SK-MEL-5 (cell line): ENCODE data around the gene PCSK5. TPM values are rescaled to one million over a fixed set of nuclear protein-coding genes. Genes with fewer than 3 reads are reported as not detected.
"Not testable (repeated sequence)": the region's sequence is repeated elsewhere in the genome, so short reads cannot be mapped to it uniquely, and the experiment has no call there.

ENCODE experiments used
- DNase-seq: peaks from one replicate; pipeline ENCODE4 v3.0.0-alpha.2; 2016; ENCODE audit warnings: low read depth, low spot score
- in situ Hi-C: cut with HindIII; loops from 2 replicates; pipeline ENCODE4 v1.10.0; 2016; ENCODE audit warnings: low sequenced_read_pairs, high pct_unique_total_duplicates, low pct_unique_long_range_greater_than_20kb
- total RNA-seq: library from RNA; depleted of rRNA; stranded (reverse); fragments of >200 nt; shearing (Covaris generic); gene quantifications from 2 replicates; pipeline ENCODE4 v1.2.3, GENCODE V29; 2014

The PCSK5 gene
- total RNA-seq, 1 experiment from 2014 or later = 0.08 TPM

GRCh38 chr9:75878488-75878860 is 12.0 kb upstream of the PCSK5 start:
- DNase-seq = no peak
- in situ Hi-C loops = no loop called here

DNA sequence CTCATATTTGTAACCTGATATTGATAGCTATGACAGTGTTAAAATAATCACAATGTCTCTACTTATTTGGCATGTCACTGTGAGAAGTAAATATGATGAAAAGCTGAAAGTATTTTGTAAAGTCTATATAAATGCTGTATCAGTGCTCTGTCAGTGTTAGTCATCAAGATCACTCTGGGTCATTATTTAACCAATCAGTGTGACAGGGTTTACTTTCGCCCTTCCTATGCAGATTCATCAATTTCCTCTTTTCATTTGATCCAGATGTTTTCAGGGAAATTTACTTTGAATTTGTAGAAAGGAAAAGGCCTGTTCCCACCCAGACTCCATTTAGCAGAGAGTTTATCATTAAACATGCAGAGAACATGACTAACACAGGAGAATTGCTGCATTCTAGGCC is 9.9 kb upstream of the PCSK5 start:
- in situ Hi-C loops = no loop called here
- no peak for DNase-seq

GRCh38 chr9:75881761-75882160 is 8.7 kb upstream of the PCSK5 start:
- in situ Hi-C loops = no loop called here
- no peak for DNase-seq

GRCh38 chr9:75885652-75886051 is 4.8 kb upstream of the PCSK5 start:
- DNase-seq = no peak
- in situ Hi-C loops = no loop called here

DNA sequence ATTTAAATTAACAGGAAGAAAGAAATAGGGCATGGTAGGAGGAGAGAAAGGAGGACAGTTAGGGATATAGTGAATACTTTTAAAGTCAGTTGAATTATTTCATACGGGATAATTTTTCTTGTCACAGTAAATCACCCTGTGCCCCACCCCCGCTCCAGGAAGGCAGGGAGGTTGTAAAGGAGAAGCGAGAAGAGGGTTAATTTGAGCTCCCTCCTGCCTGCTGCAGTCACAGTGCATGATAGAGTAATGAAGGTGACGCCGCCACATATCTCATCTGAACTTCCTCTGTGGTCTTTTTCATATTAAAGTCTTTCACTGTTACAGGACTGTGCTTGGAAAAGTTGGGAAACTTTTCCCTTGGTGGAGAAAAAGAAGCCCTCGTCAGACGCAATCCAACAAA is 896 bp upstream of the PCSK5 start:
- in situ Hi-C loops = no loop called here

DNA sequence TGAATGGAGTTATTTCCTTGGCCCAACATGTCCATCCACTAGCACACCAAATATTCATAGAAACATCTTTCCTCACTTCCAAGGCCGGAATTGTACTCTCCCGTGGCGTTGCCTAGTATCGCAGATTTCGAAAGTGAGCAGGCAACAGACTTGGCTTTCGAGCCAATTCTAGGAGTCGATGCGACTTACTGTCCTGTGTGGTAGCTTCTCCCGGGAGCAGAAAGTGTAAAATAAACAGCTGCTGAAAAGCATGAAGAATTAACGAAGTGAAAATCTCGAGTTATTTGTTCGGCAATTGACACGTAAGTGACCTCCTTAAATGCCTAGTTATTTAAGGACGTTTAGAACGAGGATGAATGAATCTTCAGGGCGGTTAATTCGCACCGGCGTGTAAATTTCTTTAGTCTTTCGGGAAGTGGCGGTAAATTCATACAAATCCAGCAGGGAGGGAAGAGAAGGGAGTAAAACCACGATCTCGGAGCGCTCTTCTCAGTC is 449 bp upstream of the PCSK5 start:
- in situ Hi-C loops = no loop called here
- peak; percentile 32 for DNase-seq

More for the DNA sequence above, 896 bp upstream of the PCSK5 start:
- DNase-seq = no peak

GRCh38 chr9:75891277-75891741 is 836 bp downstream of the PCSK5 start:
- in situ Hi-C loops = no loop called here
- no peak for DNase-seq

GRCh38 chr9:75891771-75892215 is 1.3 kb downstream of the PCSK5 start:
- DNase-seq = no peak
- in situ Hi-C loops = no loop called here

GRCh38 chr9:75892216-75892911 is 1.9 kb downstream of the PCSK5 start:
- in situ Hi-C loops = no loop called here
- no peak for DNase-seq

- in situ Hi-C loops = no loop called here
These were observed 2.6 kb downstream of the PCSK5 start for GRCh38 chr9:75893106-75893505.

GRCh38 chr9:75894566-75894965 is 4.1 kb downstream of the PCSK5 start:
- in situ Hi-C loops = no loop called here
- DNase-seq = no peak

More at GRCh38 chr9:75893106-75893505, 2.6 kb downstream of the PCSK5 start:
- no peak for DNase-seq

DNA sequence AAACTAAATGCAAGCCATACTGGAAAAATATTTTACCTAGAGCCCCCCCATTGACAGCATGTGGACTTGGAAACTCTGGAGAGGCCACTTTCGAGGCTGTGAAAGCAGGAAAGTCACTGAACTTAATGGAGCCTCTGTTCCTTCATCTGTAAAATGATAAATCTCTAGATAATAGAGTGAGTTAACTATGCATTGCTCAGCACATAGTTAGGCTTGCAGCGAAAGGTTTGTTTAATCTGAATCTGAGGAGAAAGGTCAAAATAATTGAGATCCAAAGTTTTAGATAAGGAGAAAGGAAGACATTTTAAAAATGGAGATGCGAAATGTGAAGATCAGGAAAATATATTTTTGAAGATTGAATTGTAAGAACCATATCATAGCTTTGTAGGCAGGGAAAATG is 4.6 kb downstream of the PCSK5 start:
- DNase-seq = no peak
- in situ Hi-C loops = no loop called here

DNA sequence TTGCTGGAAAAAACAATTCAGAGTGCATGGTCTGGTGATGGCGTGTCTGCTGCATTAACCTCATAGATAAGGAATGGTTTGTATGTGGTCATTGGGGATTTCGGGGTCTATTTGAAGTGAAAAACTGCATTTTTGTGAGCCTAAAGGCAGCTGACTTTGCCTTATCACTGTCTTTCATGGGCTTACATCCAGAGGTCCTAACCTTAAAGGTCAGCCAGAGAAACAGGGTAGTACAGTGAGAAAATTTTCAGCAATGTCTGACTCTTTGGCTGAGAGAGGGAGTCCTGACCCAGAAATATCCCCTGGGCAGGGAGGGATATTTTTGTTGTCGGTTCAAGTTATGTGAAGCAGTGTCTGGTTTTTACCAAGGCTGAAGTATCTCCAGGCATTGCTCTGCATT is 5.7 kb downstream of the PCSK5 start:
- in situ Hi-C loops = no loop called here
- no peak for DNase-seq

DNA sequence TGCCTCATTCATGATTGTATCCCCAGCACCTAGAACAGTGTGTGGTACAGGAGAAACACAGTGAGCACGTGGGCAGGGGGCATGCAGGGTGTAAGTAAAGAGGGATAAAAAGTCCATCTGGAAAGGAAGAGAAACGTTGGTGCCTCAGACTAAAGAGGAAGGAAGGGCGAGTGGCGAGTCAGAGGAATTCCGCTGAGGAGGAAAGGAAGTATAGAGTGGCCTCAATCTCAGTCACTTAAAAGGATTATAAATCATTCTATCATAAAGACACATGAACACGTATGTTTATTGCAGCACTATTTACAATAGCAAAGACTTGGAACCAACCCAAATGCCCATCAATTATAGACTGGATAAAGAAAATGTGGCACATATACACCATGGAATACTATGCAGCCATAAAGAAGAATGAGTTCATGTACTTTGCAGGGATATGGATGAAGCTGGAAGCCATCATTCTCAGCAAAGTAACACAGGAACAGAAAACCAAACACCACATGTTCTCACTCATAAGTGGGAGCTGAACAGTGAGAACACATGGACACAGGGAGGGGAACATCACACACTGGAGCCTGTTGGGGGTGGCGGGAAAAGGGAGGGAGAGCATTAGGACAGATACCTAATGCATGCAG is 10.5 kb downstream of the PCSK5 start:
- DNase-seq, in situ Hi-C loops: not testable (repeated sequence)

- no peak for DNase-seq
These were observed 13.4 kb downstream of the PCSK5 start for GRCh38 chr9:75903785-75904360.

DNA sequence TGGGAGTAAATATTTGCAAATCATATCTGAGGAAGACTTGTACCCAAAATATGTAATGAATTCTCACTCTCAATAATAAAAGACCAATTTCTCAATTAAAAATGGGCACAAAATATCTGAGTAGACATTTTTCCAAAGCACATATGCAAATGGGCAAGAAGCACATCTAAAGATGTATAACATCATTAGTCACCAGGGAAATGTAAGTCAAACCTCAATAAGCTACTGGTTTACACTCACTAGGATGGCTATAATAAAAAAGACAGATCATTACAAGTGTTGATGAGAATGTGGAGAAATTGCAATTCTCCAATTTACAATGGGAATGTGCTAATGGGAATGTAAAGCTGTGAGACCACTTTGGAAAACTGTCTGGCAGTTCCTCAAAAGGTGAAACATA is 13.9 kb downstream of the PCSK5 start:
- in situ Hi-C loops = no loop called here
- DNase-seq = no peak

More at GRCh38 chr9:75903785-75904360, 13.4 kb downstream of the PCSK5 start:
- in situ Hi-C loops = no loop called here

- in situ Hi-C loops = no loop called here
These were observed 16.1 kb downstream of the PCSK5 start for GRCh38 chr9:75906531-75906930.

DNA sequence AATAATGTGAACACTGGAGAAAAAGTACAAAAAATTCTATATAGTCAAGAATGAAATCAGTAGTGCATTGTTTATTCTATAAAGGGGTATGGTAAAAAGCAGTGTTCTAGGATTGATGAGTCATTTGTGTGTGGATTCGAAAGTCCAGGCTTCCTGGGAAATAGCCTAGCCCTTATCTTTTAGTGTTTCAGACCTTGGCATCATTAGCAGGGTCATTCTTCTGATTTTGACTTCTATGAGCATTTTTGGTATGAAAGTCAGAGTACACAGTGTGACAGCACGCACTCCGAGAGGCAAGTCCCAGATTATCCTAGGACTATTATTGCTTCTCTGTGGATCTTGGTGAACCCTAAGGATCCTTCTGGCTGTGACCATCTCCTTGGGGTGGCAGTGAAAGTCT is 16.9 kb downstream of the PCSK5 start:
- DNase-seq = no peak
- in situ Hi-C loops = no loop called here

More at GRCh38 chr9:75906531-75906930, 16.1 kb downstream of the PCSK5 start:
- no peak for DNase-seq

- DNase-seq = no peak
- in situ Hi-C loops = no loop called here
These were observed 17.4 kb downstream of the PCSK5 start for GRCh38 chr9:75907923-75908322.
